Middle frontal gyrus (tissue), 1 donor: Measurements from ENCODE around the gene CACNB2.

Experiments
- DNase-seq: peaks from one replicate; pipeline ENCODE4 v3.0.0-alpha.2; 2015; ENCODE audit warnings: low spot score; ENCODE audit errors: extremely low spot score

Gene CACNB2

DNA sequence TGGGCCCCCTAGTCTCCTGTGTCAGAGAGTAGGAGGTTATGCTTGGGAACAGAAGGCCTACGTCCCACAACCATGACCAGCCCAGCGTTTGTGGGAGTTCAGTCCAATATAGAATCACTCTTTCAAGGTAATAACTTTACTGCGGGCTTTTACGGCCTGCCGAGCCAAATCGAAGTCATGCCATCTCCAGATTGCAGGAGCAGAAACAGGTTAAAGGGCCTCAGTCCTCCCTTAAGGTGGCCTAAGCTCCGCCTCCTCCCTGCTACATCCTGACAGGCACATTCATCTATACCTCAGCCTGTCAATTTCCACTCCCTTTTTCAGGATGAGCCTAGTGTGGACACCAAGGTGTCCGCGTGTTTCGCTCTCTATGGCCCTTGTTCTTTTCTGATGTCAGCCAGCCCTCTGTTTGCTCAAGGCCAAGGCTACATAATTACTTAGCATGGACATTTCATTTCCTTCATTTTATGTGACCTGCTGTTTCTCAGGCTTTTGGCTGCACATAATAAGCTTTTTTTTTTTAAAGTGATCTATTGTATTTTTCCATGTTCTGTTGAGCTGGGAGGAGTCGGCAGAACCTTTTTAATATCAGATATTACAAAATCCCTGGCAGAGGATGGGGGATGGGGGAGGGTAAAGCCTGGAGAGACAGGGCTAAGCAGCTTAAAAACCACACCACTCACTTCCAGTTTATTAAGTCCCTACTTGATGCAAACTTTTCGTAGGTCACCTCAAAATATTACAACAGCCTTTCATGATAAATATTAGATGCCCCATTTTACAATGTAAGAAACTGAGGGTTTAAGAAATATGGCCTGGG lies 84.6 kb downstream of the CACNB2 start:
- DNase-seq: no peak

DNA sequence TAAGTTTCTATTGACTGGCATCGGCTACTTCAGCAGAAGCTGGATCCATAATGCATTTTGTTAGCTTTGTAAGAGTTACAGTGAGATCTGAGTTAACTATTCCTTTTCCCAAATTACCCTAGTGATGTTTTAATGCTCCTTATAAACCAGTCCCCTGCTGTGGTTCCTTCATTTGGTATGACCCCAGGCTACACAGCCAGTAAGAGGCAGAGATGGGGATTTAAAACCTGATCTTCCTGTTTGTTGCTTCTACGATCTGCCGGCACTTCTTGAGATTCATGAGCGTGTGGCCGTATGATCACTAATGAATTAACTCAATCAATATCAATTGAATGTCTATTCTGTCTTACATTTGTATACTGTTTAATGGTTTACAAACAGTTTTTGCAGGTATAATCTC lies 86.1 kb downstream of the CACNB2 start:
- no peak for DNase-seq

DNA sequence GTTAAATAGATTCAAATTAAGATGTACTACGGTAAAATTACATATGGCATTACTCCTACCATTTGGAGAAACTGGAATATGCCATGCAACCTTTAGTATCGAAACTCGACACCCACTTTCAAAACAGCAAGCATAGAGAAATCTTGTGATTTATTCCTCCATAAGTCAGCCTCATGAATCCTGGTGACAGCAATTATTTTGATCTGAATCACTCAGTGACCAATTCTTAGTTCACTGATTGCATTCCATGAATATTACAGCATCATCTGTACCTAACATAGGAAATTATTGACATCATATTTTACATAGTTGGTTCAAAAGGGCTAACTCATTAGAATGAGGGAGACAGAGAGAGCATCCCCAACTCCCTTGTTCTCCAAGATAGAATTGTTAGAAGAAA lies 89.6 kb downstream of the CACNB2 start:
- no peak for DNase-seq

DNA sequence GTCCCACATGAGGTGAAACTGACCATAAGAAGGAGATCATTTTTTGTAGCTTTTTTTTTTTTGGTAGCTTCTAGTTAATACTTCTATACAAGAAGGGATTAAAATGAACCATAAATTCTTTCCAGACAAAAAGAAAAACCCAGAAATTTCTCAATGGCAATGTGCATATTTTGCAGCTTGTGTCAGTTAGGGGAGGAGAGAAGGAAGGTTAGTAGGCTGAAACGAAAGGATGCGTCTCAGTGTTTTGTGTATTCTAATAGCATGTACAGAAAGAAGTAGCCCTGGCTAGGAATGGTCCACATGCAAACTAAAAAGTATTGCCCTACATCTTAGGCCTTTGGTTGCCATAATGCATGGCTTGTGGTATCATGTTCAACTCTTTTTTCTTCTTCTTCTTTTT lies 90.6 kb downstream of the CACNB2 start:
- no peak for DNase-seq

DNA sequence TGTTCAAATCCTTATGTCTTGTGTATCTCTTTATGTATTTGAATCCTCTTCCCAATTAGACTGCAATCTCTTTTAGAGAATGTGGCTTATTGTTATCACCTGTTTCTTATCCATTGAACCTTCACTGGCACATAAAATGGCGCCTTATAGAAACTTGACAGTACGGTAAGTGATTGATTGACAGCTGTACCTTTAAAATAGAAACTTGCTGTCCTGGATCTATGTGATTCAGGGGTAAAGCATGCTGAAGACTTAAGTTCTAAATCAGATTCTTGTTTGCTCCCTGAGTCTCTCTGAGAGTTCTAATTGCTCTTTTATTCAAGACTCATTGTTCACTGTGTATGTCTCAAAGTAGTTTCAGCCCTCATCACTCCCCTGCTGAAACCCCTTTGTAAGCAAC lies 91.3 kb downstream of the CACNB2 start:
- no peak for DNase-seq

DNA sequence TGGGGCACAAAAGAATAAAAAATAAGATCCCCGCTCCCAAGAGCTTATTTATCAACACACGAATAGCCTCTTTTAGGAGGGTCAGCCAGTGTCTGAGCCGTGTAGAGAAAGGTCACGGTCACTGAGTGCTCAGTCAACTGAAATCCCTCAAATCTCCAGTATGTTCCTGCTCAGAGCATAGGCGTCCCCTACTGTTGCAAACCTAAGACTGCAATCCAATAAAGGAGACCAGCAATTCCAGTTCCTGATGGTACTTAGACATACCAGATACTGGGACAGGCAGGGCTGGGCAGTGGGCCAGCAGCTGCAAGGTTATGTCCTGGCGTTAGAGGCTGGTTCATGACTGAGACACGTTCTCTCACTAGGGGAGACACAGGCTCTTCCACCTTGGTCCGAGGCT lies 93.6 kb downstream of the CACNB2 start:
- DNase-seq: no peak

DNA sequence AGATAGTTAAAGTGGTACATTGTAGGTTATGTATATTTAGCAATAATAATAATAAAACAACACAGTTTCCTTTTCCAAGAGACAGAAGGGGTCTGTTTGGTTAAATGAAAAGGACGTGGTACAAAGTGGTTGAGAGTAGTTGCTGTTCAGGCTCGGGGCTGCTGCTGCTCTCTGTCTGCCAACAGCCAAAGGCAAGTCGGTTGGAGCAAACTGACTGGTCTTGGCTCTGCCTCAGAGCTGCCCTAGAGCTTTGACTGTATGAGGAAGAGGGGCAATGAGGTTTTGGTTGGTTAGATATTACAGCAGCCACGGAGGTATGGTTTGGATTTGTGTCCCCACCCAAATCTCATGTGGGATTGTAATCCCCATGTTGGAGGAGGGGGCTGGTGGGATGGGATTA lies 95.3 kb downstream of the CACNB2 start:
- DNase-seq: no peak

DNA sequence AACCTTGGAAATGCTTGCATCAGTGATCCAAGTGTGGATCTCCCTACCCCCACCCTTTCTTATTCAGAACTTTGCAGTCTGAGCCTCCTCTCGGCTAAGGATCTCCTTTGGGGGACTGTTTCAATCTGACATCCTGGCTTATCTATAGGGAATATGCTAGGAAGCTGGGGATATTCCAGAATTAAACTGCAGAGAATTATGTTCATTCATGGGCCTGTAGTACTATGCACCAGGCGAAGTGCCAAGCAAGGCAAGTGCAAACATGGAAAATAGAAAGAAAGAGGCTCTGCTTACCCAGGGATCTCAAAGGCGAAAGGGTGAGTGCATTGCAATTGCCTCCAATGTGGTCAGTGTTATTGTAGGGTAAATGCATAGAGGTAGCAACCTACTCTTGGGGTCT lies 96.5 kb downstream of the CACNB2 start:
- no peak for DNase-seq

DNA sequence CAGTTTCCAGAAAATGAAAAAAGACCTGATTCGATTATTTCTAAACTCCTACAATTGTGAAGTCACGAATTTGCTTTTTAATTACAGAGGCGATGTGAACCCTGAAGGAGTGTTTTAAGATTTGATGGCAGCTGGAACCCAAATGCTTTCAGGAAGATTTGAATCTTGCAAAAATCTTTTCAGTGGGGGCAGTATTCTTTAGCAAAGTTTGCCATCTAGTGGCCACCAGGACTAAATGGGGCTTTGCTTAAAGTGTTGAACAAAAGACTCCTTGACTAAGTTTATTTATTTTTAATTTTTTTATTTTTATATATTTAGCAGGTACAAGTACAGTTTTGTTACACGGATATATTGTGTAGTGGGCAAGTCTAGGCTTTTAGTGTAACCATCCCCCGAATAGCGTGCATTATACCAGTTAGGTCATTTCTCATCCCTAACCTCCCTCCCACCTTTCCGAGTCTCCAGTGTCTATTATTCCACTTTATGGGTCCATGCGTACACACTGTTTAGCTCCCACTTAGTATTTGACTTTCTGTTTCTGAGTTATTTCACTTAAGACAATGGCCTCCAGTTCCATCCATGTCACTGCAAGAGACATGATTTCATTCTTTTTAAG lies 98.8 kb downstream of the CACNB2 start:
- DNase-seq: no peak

DNA sequence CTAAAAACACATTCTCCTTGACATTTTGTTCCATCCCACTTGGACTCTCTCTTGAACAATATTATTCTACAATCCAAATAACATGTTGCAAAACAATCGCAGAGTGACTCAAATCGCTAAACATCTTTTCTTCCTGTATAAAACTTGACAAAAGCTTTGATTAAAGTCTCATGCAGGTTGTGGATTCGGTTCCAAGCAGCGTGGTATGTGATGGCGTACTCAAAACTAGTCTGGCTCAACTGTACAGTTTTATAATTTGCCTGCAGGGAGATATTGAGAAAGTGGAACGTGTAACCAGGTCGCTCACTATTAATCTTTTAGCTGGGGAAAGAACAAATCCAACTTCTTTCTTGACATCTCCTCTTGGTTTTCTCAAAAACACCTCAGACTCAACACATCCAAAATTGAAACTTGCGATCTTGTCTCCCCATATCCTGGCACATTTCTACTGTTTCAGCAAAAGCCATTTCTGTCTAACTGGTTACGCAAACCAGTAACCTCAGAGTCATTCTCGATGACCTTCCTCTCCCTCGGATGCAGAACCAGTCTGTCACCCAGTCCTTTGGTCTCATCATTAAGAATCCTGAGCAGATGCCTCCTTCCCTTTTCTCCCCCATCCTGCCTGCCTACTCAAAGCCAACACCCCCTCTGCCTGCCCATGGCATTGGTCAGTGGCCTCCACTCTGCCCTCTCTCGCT lies 100.1 kb downstream of the CACNB2 start:
- no peak for DNase-seq

DNA sequence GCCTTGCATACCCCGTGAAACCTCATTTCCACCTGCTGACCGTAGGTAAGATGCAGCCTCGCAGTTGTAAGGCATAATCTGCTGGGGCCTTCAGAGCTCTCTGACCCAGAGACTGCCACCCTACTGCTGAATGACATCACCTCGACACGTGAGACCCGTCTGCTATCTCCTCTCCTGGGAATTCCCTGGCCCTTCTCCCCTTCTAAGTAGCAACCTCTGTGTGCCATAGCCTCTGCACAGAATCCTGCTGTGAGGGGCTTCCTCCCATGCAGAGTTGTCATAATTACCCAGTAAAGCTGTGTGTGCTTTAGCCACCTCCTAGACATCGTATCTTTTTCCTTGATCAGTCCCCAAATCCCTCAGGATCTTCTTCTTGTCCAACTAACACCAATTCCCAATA lies 106.7 kb downstream of the CACNB2 start:
- no peak for DNase-seq

DNA sequence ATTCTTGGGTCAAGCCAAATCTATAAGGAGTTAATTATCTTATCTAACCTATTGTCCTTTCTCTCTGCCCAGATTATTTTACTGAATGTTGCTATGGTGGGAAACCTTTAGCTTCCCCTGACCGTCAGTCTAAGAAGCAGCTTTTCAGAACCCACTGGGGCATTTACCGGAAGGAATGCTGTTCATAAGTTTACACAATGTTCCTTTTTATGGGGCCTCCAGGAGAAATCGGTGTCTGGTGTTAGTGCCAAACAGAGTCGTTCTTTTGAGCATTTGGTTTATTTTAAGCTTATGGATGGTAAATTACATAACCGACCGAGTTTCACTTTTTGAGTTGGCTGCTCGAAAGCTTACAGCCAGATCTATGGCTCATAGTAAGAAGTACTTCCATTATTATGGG lies 111.9 kb downstream of the CACNB2 start:
- DNase-seq: no peak

DNA sequence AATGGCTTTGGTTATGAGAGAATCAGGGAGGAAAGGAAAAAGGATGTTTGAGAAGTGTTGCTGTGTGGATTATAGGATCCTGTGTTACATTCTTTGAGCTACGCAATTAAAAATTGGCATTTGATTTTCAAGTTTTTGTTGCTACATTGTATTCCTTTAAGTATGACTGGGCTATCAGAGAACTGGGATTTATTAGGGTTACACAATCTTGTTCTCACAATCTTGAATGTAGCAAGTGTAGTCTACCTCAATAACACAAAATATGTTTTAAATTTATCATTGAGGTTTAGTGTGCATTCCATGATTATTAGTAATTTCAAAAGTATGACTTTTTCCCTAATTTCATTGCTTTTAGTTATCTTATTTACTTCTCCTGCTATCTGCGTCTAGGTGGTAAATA lies 113.9 kb downstream of the CACNB2 start:
- no peak for DNase-seq

DNA sequence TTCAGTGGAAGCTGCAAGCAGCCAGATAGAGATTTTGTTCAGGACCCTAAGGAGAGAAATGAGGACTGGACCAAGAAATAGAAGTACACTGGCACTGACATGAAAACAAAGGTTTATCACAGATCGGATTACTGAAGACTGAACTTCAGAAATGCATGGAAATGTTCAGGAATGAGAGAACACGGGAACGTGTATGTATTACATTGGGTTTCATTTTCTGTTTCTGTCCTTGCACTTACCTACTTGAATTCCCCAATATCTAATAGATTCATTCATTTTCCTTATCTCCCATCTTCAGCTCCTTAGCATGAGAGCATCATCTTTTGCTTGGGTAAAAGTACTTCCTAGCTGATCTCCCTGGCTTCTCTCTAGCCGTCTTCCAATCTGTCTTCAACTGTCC lies 114.5 kb downstream of the CACNB2 start:
- no peak for DNase-seq

DNA sequence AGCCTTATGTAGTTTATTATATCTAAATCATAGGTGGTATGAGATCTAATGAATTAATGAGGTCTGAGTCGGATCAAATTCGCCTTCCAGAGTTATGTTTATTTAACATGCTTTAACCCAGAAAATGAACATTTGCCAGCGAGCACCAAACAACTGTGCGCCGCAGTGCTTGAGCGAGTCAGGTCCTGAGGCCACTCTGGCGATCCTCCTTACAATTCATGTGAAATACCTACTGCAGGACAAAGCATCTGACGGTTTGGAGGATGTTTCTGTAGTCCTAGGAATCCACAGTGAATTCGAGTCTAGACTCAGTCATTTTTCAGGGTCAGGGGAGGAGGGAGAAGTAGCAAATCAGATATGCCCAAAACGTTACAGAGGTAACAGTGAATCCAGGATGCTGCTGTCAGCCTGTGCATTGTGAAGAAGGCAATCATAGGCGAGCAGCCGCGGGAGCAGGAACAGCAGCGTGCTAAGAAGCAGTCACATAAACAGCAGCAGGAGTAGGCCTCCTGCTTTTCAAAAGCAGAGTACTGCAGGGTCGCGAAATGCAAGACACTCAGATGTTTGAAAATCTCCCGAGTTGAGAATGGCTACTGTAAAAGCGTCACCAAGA lies 120.2 kb downstream of the CACNB2 start:
- DNase-seq: no peak

DNA sequence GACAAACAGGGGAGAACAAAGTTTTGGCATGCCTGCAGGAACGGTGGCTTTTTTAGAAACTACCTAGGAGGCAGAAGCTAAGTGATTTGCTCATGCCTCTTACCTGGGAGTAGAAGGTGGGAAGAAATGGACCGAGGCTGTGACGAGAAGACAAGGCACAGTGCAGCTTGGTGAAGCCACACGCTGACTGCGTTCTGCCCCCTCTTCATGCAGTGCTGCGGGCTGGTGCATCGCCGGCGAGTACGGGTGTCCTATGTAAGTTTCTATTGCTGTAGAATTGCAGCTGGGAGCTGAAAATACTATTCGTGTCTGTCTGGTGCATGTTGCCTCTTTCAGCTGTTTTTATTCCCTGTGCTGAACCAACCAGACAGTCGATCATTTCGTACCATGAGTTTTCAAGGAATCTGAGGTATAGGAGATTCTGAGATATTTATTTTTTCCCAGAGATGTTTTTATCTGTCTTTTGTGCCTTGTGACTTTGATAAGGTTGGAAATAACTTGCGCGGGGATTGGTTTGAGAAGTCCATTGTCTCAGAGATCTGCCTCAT lies 120.9 kb downstream of the CACNB2 start:
- no peak for DNase-seq

DNA sequence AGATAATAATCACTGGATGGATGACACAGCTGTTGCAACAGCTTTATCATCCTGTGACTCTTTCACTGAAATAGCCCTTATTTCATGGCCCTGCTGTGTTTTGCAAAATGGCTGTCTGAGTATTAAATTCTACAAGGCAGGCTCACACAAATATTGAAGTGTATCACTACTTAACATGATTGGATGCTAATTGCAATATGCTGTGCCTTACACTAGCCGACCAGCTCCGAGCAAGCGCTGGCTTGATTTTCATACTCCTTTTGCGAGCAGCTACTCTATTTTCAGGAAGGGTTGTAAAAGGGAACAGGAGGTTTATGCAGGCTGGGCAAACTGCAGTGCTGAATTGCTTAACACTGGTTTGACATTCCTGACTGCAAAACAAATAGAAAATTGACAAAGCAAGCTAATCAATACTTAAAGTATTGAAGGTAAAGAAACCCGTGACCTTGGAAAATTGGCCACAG lies 121.6 kb downstream of the CACNB2 start:
- no peak for DNase-seq

DNA sequence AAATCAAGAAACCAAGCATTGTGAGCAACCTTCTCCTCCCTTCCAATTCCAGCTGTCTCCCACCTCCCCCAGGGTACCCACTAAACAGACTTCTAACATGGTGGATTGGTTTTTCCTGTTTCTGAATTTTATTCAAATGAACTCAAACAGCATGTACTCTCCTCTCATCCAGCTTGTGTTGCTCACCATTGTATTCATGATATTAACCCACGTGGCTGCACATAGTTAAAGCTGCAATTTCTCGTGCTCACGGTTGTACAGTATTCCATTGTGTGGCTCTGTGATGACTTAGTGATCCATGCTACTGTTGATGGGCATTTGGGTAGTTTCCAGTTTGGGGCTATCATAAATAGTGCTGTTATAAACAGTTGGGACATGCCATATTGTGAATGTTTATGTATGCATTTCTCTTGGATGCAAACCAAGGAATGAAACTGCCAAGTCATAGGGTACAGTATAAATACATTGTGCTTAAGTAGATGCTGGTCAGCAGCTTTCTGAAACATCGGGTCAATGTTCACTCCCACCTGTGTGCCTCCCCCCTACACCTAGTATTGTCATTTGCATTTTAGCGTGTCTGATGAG lies 124.3 kb downstream of the CACNB2 start:
- no peak for DNase-seq

DNA sequence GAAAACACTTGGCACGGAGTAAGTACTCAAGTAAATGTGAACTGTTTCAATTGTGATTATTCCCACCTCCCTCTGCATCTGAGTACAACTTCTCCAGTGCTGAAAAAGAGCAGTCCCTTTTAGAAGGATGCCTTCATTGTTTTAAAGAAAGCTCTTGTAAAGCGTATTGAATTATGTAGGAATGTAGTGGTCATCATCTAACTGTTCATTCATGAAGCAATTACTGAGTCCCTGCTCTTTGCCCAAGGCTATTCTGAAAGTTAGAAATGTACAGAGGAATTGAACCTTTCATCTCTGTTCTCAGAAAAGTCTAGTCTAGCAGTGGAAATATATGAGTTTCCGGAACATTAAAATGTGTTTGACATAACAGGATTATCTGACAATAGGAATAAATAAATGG lies 127.8 kb downstream of the CACNB2 start:
- no peak for DNase-seq

DNA sequence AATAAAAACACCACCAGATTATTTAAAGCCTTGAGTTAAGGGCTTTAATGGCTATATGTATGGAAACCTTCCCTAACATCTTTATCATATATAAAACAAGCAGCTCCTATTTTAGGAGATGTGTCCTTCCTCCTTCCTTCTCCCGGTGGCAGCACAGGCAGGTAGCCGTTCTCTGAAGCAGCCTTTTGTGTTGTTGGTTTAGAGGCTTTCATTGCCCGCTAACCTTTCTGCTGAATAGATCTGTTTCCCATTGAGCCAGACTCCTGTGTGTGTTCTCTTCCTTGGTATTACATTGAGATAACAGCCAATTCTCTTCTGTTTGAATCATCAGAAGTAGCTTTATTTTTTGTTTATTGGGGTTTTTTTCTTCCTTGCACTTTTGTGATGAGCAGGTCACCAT lies 131.3 kb downstream of the CACNB2 start:
- no peak for DNase-seq

DNA sequence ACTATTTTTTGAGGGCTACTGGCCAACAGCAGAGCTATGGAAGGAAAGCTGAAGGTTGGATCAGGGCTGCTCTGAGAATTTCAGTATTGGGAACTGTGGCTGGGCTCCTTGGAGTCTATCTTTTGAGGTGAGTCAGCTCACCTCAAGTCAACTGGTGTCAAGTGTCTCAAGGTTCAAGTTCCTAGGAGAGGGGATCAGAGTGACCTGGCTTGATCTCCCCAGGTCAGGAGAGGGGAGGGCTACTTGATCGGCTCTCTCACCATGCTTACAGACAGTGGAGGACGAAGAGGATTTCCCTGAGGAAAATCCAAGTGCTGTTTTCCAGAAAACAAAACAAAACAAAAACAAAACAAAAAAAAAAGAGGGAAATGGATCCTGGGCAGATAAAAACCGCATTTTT lies 132.8 kb downstream of the CACNB2 start:
- no peak for DNase-seq
